Lower lobe of right lung (tissue), 2 donors: ENCODE data around the gene MICB. TPM values are rescaled to one million over a fixed set of nuclear protein-coding genes. Genes with fewer than 3 reads are reported as not detected.
"Not testable (repeated sequence)": the region's sequence is repeated elsewhere in the genome, so short reads cannot be mapped to it uniquely, and the experiment has no call there.

ENCODE experiments used
- ATAC-seq, 2 donors: fragments of 200-7000 bp; cut with Tn5 transposase; one replicate each; pipeline ENCODE4 v1.9.1; 2020 to 2022; ENCODE audit warnings: mild to moderate bottlenecking in 2 of 2, moderate library complexity in 2 of 2
- DNase-seq: peaks from one replicate; pipeline ENCODE4 v3.0.0-alpha.2; 2020
- H3K27ac ChIP-seq: fragments of 200-600 bp; one replicate; pipeline ENCODE4 v1.8.0; 2022
- H3K27me3 ChIP-seq: fragments of 200-600 bp; one replicate; pipeline ENCODE4 v1.8.0; 2022; ENCODE audit warnings: low read depth
- H3K36me3 ChIP-seq: fragments of 200-600 bp; one replicate; pipeline ENCODE4 v1.8.0; 2022; ENCODE audit warnings: mild to moderate bottlenecking
- H3K4me1 ChIP-seq: fragments of 200-600 bp; one replicate; pipeline ENCODE4 v1.8.0; 2022
- H3K4me3 ChIP-seq: fragments of 200-600 bp; one replicate; pipeline ENCODE4 v1.8.0; 2022; ENCODE audit warnings: mild to moderate bottlenecking
- H3K9me3 ChIP-seq: fragments of 200-600 bp; one replicate; pipeline ENCODE4 v1.8.0; 2022
- intact Hi-C: fragments of 100-400 bp; cut with DNase I; formaldehyde crosslinking; loops from one replicate; pipeline ENCODE4 v1.11.0; 2022
- long read RNA-seq: library from polyadenylated mRNA; unstranded; transcript quantifications from one replicate; pipeline ENCODE4 v2.0.0, GENCODE V29; 2021
- total RNA-seq: library from RNA; stranded (reverse); fragmentation: NEBNext Ultra II Directional; extraction: Animal tissue kit (Norgen Biotek cat#: 25700); gene quantifications from one replicate; pipeline ENCODE4 v1.2.1, GENCODE V29; 2021
- TF ChIP-seq, protein P1 (sequence below): fragments of 200-600 bp; IDR thresholded peaks from one replicate; pipeline ENCODE4 v1.8.0; 2022; ENCODE audit warnings: antibody characterized with exemption, mild to moderate bottlenecking
- donor health status: DM: no; HTN: yes; CAD: no; lungs with severe emphysema.

The MICB gene
- 13.8 TPM for total RNA-seq
- long read RNA-seq, transcript MICB-204 (6 exons, 2,411 nt) = major isoform, 6 of 9 reads
- long read RNA-seq, partial matches to known transcripts = 1 of 9 reads
- long read RNA-seq, other reads (novel, unspliced or antisense) = 1 of 9 reads

DNA sequence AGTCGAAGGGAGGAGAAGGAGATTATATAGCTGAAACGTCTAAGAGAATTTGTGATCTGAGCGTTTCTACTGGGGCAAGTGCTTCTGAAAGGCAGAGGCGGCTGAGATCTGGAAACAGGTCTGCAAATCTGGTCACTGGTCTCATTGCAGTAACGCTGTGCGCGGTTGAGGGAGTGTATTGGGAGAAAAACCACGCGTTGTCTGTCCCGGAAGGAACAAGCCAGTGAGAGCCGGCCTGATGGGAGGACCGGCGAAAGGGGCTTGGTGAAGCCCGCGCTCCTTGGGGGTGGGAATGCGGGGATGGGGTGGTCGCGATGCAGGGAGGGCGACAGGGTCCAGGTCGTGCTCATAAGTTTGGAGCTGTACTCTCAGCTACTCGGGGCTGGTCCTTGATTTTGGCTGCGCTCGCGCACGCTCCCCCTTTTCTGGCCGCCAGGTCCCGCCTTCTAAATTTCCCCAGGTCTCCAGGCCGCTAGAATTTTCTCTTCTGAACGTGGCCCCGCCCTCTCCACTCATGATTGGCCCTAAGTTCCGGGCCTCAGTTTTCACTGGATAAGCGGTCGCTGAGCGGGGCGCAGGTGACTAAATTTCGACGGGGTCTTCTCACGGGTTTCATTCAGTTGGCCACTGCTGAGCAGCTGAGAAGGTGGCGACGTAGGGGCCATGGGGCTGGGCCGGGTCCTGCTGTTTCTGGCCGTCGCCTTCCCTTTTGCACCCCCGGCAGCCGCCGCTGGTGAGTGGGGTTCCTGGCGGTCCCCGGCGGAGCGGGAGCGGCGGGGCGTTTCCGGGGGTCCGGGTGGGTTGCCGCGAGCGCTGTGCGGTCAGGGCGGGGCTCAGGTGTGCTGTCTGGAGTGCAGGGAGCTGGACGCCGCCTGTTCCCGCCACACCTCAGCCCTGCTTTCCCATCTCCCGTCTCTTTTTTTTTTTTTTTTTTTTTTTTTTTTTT, at the start of gene MICB:
TSS of gene MICB (plus strand) at position 615 of the 946 bp plus-strand sequence. CDS start at position 664, 49 bp downstream.
- H3K4me1 ChIP-seq = peaks cover 21% of the 10 kb centered on the region
- peak within 1 kb of the TSS; percentile 39 for H3K27ac ChIP-seq
- intact Hi-C loops = no loop called here
- peak; percentile 85 to 86 for ATAC-seq
- H3K27me3 ChIP-seq = no peaks in the 10 kb centered on the region
- H3K4me3 ChIP-seq = peak within 1 kb of the TSS; percentile 72
- peak; percentile 90 for DNase-seq
- H3K36me3 ChIP-seq = no peaks in the 10 kb centered on the region
- H3K9me3 ChIP-seq = no peaks in the 10 kb centered on the region
- TF ChIP-seq, protein P1, sequence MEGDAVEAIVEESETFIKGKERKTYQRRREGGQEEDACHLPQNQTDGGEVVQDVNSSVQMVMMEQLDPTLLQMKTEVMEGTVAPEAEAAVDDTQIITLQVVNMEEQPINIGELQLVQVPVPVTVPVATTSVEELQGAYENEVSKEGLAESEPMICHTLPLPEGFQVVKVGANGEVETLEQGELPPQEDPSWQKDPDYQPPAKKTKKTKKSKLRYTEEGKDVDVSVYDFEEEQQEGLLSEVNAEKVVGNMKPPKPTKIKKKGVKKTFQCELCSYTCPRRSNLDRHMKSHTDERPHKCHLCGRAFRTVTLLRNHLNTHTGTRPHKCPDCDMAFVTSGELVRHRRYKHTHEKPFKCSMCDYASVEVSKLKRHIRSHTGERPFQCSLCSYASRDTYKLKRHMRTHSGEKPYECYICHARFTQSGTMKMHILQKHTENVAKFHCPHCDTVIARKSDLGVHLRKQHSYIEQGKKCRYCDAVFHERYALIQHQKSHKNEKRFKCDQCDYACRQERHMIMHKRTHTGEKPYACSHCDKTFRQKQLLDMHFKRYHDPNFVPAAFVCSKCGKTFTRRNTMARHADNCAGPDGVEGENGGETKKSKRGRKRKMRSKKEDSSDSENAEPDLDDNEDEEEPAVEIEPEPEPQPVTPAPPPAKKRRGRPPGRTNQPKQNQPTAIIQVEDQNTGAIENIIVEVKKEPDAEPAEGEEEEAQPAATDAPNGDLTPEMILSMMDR = no peak

DNA sequence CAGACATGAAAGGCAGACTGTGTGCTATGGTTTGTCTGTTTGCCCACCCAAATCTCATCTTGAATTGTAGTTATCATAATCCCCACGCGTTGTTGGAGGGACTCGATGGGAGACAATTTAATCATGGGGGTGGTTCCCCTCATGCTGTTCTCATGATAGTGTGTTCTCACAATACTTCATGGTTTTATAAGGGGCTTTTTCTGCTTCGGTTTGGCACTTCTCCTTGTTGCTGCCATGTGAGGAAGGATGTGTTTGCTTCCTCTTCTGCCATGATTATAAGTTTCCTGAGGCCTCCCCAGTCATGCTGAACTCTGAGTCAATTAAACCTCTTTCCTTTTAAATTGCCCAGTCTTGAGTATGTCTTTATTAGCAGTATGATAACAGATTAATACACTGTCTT, 47.2 kb upstream of the MICB start:
- intact Hi-C loops = no loop called here
- H3K27me3 ChIP-seq = no peaks in the 10 kb centered on the region
- H3K27ac ChIP-seq = no peak overlapping the region
- H3K9me3 ChIP-seq = peaks cover 12% of the 10 kb centered on the region
- no peak overlapping the region for H3K4me3 ChIP-seq
- ATAC-seq (no peak), DNase-seq (no peak)
- TF ChIP-seq, protein P1 = no peak
- no peaks in the 10 kb centered on the region for H3K4me1 ChIP-seq
- no peaks in the 10 kb centered on the region for H3K36me3 ChIP-seq

GRCh38 chr6:31452859-31453258, 45.1 kb upstream of the MICB start:
- no peak overlapping the region for H3K4me3 ChIP-seq
- H3K27ac ChIP-seq = no peak overlapping the region
- TF ChIP-seq, protein P1 = no peak
- intact Hi-C loops = no loop called here
- H3K9me3 ChIP-seq = peaks cover 12% of the 10 kb centered on the region
- ATAC-seq (no peak), DNase-seq (no peak)
- H3K27me3 ChIP-seq = no peaks in the 10 kb centered on the region
- no peaks in the 10 kb centered on the region for H3K36me3 ChIP-seq
- no peaks in the 10 kb centered on the region for H3K4me1 ChIP-seq

DNA sequence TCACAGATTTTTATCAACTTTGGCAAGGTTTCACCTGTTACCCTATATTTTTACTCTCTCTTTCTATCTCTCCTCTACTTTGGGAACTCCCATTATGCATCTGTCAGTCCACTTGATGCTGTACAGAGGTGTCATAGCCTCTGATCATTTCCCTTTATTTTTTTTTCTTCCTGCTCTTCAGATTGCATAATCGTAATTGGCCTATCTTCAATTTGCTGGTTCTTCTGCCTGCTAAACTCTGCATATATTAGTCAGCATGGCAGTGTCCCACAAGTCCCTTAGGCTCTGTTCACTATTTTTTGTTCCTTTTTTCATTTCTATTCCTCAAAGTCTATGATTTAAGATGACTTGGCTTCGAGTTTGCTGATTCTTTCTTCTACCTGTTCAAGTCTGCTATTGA, 44.7 kb upstream of the MICB start:
- no peak for ATAC-seq
- no peak for DNase-seq
- no peaks in the 10 kb centered on the region for H3K4me1 ChIP-seq
- TF ChIP-seq, protein P1 = no peak
- no peak overlapping the region for H3K4me3 ChIP-seq
- no peak overlapping the region for H3K27ac ChIP-seq
- intact Hi-C loops = no loop called here
- H3K9me3 ChIP-seq = peaks cover 12% of the 10 kb centered on the region
- H3K36me3 ChIP-seq = no peaks in the 10 kb centered on the region
- no peaks in the 10 kb centered on the region for H3K27me3 ChIP-seq

DNA sequence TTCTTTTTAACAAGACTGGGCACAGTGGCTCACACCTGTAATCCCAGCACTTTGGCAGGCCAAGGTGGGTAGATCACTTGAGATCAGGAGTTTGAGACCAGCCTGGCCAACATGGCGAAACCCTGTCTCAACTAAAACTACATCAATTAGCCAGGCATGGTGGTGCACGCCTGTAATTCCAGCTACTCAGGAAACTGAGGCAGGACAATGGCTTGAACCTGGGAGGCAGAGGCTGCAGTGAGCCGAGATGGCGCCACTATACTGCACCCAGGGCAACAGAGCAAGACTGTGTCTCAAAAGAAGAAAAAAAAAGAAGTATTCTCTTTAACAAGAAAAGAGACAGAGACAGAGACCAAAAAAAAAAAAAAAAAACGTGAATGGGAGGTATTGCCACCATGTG, 38.1 kb upstream of the MICB start:
- peaks cover 19% of the 10 kb centered on the region for H3K4me1 ChIP-seq
- ATAC-seq, H3K27ac ChIP-seq, H3K36me3 ChIP-seq, H3K9me3 ChIP-seq, DNase-seq, H3K27me3 ChIP-seq, H3K4me3 ChIP-seq, intact Hi-C loops: not testable (repeated sequence)
